PFSK-1 (cell line): Measurements from ENCODE around the gene PRPF6.
A peak's percentile ranks its signal among the peaks of the same experiment; 100 is the strongest.

Source experiments
- FOXP2 ChIP-seq: optimal IDR thresholded peaks from 2 replicates; pipeline ENCODE3; 2011; ENCODE audit warnings: borderline replicate concordance, control low read depth, inconsistent platforms; ENCODE audit not compliant: insufficient read depth; ENCODE audit errors: extremely low read length, extremely low read depth
- POLR2AphosphoS5 ChIP-seq: IDR thresholded peaks from 2 replicates; pipeline ENCODE4 v1.6.1; 2012; ENCODE audit warnings: low read depth, mild to moderate bottlenecking, control low read depth, low read length, moderate library complexity
- REST ChIP-seq, 2 experiments: IDR thresholded peaks; 2 replicates each; pipeline versions ENCODE4 v1.6.1 to v1.8.0; 2011 to 2012; ENCODE audit warnings: low read depth in 2 of 2, low read length in 2 of 2, control low read depth in 1 of 2, inconsistent platforms in 1 of 2, mild to moderate bottlenecking in 1 of 2, moderate library complexity in 1 of 2; ENCODE audit not compliant: insufficient read depth in 1 of 2
- SIN3A ChIP-seq: IDR thresholded peaks from 2 replicates; pipeline ENCODE4 v1.6.1; 2012; ENCODE audit warnings: mild to moderate bottlenecking, low read length, moderate library complexity, borderline replicate concordance; ENCODE audit not compliant: insufficient read depth
- TAF1 ChIP-seq: IDR thresholded peaks from 2 replicates; pipeline ENCODE4 v1.6.1; 2012; ENCODE audit warnings: low read length, control low read depth, borderline replicate concordance; ENCODE audit not compliant: insufficient read depth

Gene PRPF6

GRCh38 chr20:63955281-63955826, 25.6 kb upstream of the PRPF6 start:
- TF ChIP-seq POLR2AphosphoS5 (no peak), FOXP2 (no peak), SIN3A (no peak), TAF1 (no peak), REST (IDR thresholded peaks at IDR 0.05; ENCODE audit: insufficient read depth in 1 of 2, low read depth in 2 of 2, low read length in 2 of 2) (no peak)

- TF ChIP-seq FOXP2, result no peak
- TF ChIP-seq REST (IDR thresholded peaks at IDR 0.05; ENCODE audit: insufficient read depth in 1 of 2, low read depth in 2 of 2, low read length in 2 of 2), result no peak
- TF ChIP-seq TAF1, result 0 out of 2 replicates have a peak, but pooled peaks have one; percentile 33
- no peak; the same call in 1 of the 2 replicates for TF ChIP-seq SIN3A
- peak; percentile 74; the same call in 1 of the 2 replicates for TF ChIP-seq POLR2AphosphoS5
Observed at GRCh38 chr20:63955827-63956663, 24.9 kb upstream of the PRPF6 start, which contains the start of gene UCKL1. Gene UCKL1 (minus strand): TSS chr20:63956416. CDS start chr20:63956372, 44 bp downstream.

GRCh38 chr20:63956664-63957003, 24.3 kb upstream of the PRPF6 start:
- TF ChIP-seq REST (IDR thresholded peaks at IDR 0.05; ENCODE audit: insufficient read depth in 1 of 2, low read depth in 2 of 2, low read length in 2 of 2), result no peak

- TF ChIP-seq POLR2AphosphoS5, result no peak; the same call in none of the 2 replicates
- no peak for TF ChIP-seq SIN3A
- TF ChIP-seq FOXP2, result no peak
- TF ChIP-seq REST (IDR thresholded peaks at IDR 0.05; ENCODE audit: insufficient read depth in 1 of 2, low read depth in 2 of 2, low read length in 2 of 2), result no peak
- TF ChIP-seq TAF1, result no peak
Observed at GRCh38 chr20:63957004-63957689, 23.8 kb upstream of the PRPF6 start.
